SK-N-SH treated with all-trans-retinoic acid at 6 μM for 48 hours (cell line): ENCODE results near the gene KCNG2.

Experiments used
- ARNTL ChIP-seq: fragments of 450-650 bp; formaldehyde crosslinking; IDR thresholded peaks from 2 replicates; pipeline ENCODE4 v1.5.0; 2020; ENCODE audit warnings: low read depth, mild to moderate bottlenecking, moderate library complexity, borderline replicate concordance
- CREB5 ChIP-seq: fragments of 250-450 bp; sonication (Bioruptor Pico); IDR thresholded peaks from 2 replicates; pipeline ENCODE4 v1.5.1; 2020; ENCODE audit warnings: low read depth, mild to moderate bottlenecking, moderate library complexity
- CSDC2 ChIP-seq: fragments of 250-450 bp; sonication (Bioruptor Pico); IDR thresholded peaks from 2 replicates; pipeline ENCODE4 v1.5.0; 2020; ENCODE audit warnings: mild to moderate bottlenecking, moderate library complexity
- ISL1 ChIP-seq: fragments of 250-450 bp; sonication (Bioruptor Pico); IDR thresholded peaks from 2 replicates; pipeline ENCODE4 v2.1.2; 2022; ENCODE audit warnings: mild to moderate bottlenecking, moderate library complexity
- PATZ1 ChIP-seq: fragments of 250-450 bp; sonication (Bioruptor Pico); IDR thresholded peaks from 2 replicates; pipeline ENCODE4 v1.8.0; 2020; ENCODE audit warnings: mild to moderate bottlenecking, moderate library complexity, borderline replicate concordance
- PPARA ChIP-seq: fragments of 250-450 bp; sonication (Bioruptor Pico); IDR thresholded peaks from 2 replicates; pipeline ENCODE4 v1.5.0; 2020; ENCODE audit warnings: mild to moderate bottlenecking, borderline replicate concordance
- RARB ChIP-seq: fragments of 250-450 bp; sonication (Bioruptor Pico); IDR thresholded peaks from 2 replicates; pipeline ENCODE4 v1.8.0; 2021; ENCODE audit warnings: mild to moderate bottlenecking, moderate library complexity
- TOX ChIP-seq: fragments of 250-450 bp; sonication (Bioruptor Pico); IDR thresholded peaks from 2 replicates; pipeline ENCODE4 v1.8.0; 2021; ENCODE audit warnings: mild to moderate bottlenecking, moderate library complexity, borderline replicate concordance
- ZFP3 ChIP-seq: fragments of 250-450 bp; sonication (Bioruptor Pico); IDR thresholded peaks from 2 replicates; pipeline ENCODE4 v1.5.0; 2020; ENCODE audit warnings: mild to moderate bottlenecking, moderate library complexity
- ZFP30 ChIP-seq: fragments of 450-650 bp; formaldehyde crosslinking; IDR thresholded peaks from 2 replicates; pipeline ENCODE4 v1.5.0; 2022; ENCODE audit warnings: mild to moderate bottlenecking, moderate library complexity
- ZNF565 ChIP-seq: fragments of 450-650 bp; formaldehyde crosslinking; conservative IDR thresholded peaks from 2 replicates; pipeline ENCODE4 v1.5.0; 2020; ENCODE audit warnings: low read depth, mild to moderate bottlenecking, moderate library complexity

- TF ChIP-seq CSDC2 (CRISPR knock-in tag) (no peak), ZFP3 (CRISPR knock-in tag) (no peak), PPARA (CRISPR knock-in tag) (no peak), CREB5 (CRISPR knock-in tag) (no peak), PATZ1 (CRISPR knock-in tag) (no peak), ZFP30 (CRISPR knock-in tag) (no peak), ISL1 (CRISPR knock-in tag) (no peak), ARNTL (CRISPR knock-in tag) (no peak), TOX (CRISPR knock-in tag) (no peak), RARB (CRISPR knock-in tag) (no peak), ZNF565 (CRISPR knock-in tag) (no peak)
Observed at GRCh38 chr18:79754831-79755351, 42.8 kb upstream of the KCNG2 start.
